NCI-H187 treated with DMSO at 0.1 percent for 48 hours (cell line): ENCODE measurements around the gene TOP2A.

ENCODE experiments used
- DNase-seq: peaks from one replicate; lab custom pipeline; 2025; lab: John Stamatoyannopoulos, UW

The TOP2A gene

GRCh38 chr17:40452216-40452787, 34.6 kb upstream of the TOP2A start:
- no peak for DNase-seq

GRCh38 chr17:40451420-40451819, 33.7 kb upstream of the TOP2A start:
- no peak for DNase-seq

- no peak for DNase-seq
These were observed 32.5 kb upstream of the TOP2A start for GRCh38 chr17:40450175-40450574.

GRCh38 chr17:40448639-40449261, 31.1 kb upstream of the TOP2A start:
- DNase-seq: no peak

- no peak for DNase-seq
These were observed 30.5 kb upstream of the TOP2A start for GRCh38 chr17:40448213-40448638.

- DNase-seq: no peak
These were observed 30.1 kb upstream of the TOP2A start for GRCh38 chr17:40447806-40448205.

- no peak for DNase-seq
These were observed 29.5 kb upstream of the TOP2A start for GRCh38 chr17:40447148-40447644.

- no peak for DNase-seq
These were observed 28.2 kb upstream of the TOP2A start for GRCh38 chr17:40445751-40446468.

GRCh38 chr17:40443988-40444899, 26.5 kb upstream of the TOP2A start:
- no peak for DNase-seq

- no peak for DNase-seq
These were observed 25.7 kb upstream of the TOP2A start, which contains the start of gene IGFBP4 for GRCh38 chr17:40443196-40443987. IGFBP4 (plus strand) TSS chr17:40443450; CDS start chr17:40443736, 286 bp downstream.

GRCh38 chr17:40442392-40443195, 24.9 kb upstream of the TOP2A start:
- DNase-seq: no peak

GRCh38 chr17:40440166-40440565, 22.5 kb upstream of the TOP2A start:
- DNase-seq: no peak

- DNase-seq: no peak
These were observed 19.5 kb upstream of the TOP2A start for GRCh38 chr17:40437095-40437732.

GRCh38 chr17:40436636-40437035, 18.9 kb upstream of the TOP2A start:
- no peak for DNase-seq

- DNase-seq: no peak
These were observed 16.1 kb upstream of the TOP2A start for GRCh38 chr17:40433551-40434415.

- no peak for DNase-seq
These were observed 15.3 kb upstream of the TOP2A start for GRCh38 chr17:40432864-40433528.

- DNase-seq: no peak
These were observed 13.5 kb upstream of the TOP2A start for GRCh38 chr17:40431231-40431602.
